ENCODE measurements around the gene EVI5. TPM values are rescaled to one million over a fixed set of nuclear protein-coding genes. Genes with fewer than 3 reads are reported as not detected.

EVI5 gene
- total and polyA plus RNA-seq, 10 of the 15 experiments (the other 5 are each of a cell fraction or from before 2014, with no cell fraction given), result 0.27 to 6.8 (median 1.7) TPM

- no peaks in the 10 kb centered on the region for H4K20me1 ChIP-seq (ENCODE audit: control insufficient read depth, insufficient read depth)
- H3K27ac ChIP-seq (ENCODE audit: control insufficient read depth, insufficient read depth), result no peak overlapping the region
- ChIA-PET SMC1A (ENCODE audit: uncharacterized antibody, unreplicated experiment) (interaction anchor here (1.2 to 2.5 kb wide), 5 partner anchors 13 to 151 kb away, joined by 5 to 16 read pairs (median 7); partner anchors contain the start of gene GFI1), RAD21 (ENCODE audit: unreplicated experiment) (interaction anchor here (0.7 to 2.1 kb wide), 6 partner anchors 21 to 151 kb away, joined by 3 to 12 read pairs (median 6); partner anchors contain the start of gene GFI1), CTCF (interaction anchor here (0.8 to 2.1 kb wide), 10 partner anchors 17 to 151 kb away, joined by 3 to 13 read pairs (median 4); partner anchors contain the start of gene GFI1), POLR2A (interaction anchor here (0.9 to 1.5 kb wide), 3 partner anchors 11 to 125 kb away, joined by 3 to 6 read pairs (median 5); no protein-coding TSS in a partner anchor)
- H2AFZ ChIP-seq (ENCODE audit: control insufficient read depth, low read depth, low read length), result peak overlapping the region; percentile 9; the same call in 1 of the 2 replicates
- in situ Hi-C loops (cut with MboI), result loop anchor here (5.0 kb wide), 1 partner anchor 141 kb away; no protein-coding TSS in a partner anchor
- H3K36me3 ChIP-seq (ENCODE audit: control insufficient read depth in 2 of 2, insufficient read depth in 2 of 2, low read length in 1 of 2), result no peaks in the 10 kb centered on the region
- intact Hi-C loops (cut with micrococcal nuclease; ENCODE audit: unreplicated experiment), result loop anchor here (2.0 to 5.0 kb wide), 3 partner anchors 137 to 161 kb away; no protein-coding TSS in a partner anchor
- WGBS (ENCODE audit: insufficient coverage, insufficient replicate concordance, low lambda C conversion rate, missing lambda C conversion rate), result 15% methylated on average over 5 of the region's 5 CpGs
- FAIRE-seq (no peak), ATAC-seq (peak; percentile 87), DNase-seq (ENCODE audit: low read depth, low spot score) (no peak)
- H3K27me3 ChIP-seq (replicated peaks in 1 of 2; ENCODE audit: control insufficient read depth in 2 of 2, insufficient read depth in 2 of 2, low read length in 1 of 2), result no peaks in the 10 kb centered on the region
- no peaks in the 10 kb centered on the region for H3K79me2 ChIP-seq (ENCODE audit: control insufficient read depth, insufficient read depth, low read length)
- peaks cover 17% of the 10 kb centered on the region for H3K4me1 ChIP-seq (ENCODE audit: control insufficient read depth, insufficient read depth, low read length)
- peak overlapping the region; percentile 19; the same call in 1 of the 2 replicates for H3K4me2 ChIP-seq (ENCODE audit: control insufficient read depth, insufficient read depth)
- no peaks in the 10 kb centered on the region for H3K9me3 ChIP-seq (replicated peaks; ENCODE audit: control insufficient read depth, insufficient read depth, low read length)
- no peak overlapping the region for H3K9ac ChIP-seq (ENCODE audit: control insufficient read depth, insufficient read depth, low read length)
- H3K4me3 ChIP-seq, result no peak overlapping the region
- no TSS peak for BruUV-seq (replicated peaks)
- TF ChIP-seq USF2 (IDR thresholded peaks at IDR 0.05; ENCODE audit: borderline replicate concordance, low read depth, low read length) (no peak; the same call in 1 of the 2 replicates), ZNF24 (IDR thresholded peaks at IDR 0.05) (no peak), FOS (IDR thresholded peaks at IDR 0.05; ENCODE audit: borderline replicate concordance, extremely low read depth, insufficient read length) (no peak), E2F8 (IDR thresholded peaks at IDR 0.05; ENCODE audit: low read depth, partially characterized antibody) (no peak), RCOR1 (conservative IDR thresholded peaks at IDR 0.05; ENCODE audit: low read depth, low read length) (no peak), EZH2 (IDR thresholded peaks at IDR 0.05; ENCODE audit: borderline replicate concordance, control insufficient read depth, low read depth, low read length) (no peak), NR2C2 (IDR thresholded peaks at IDR 0.05; ENCODE audit: borderline replicate concordance, control insufficient read depth, insufficient read length, low read depth) (no peak), STAT1 (conservative IDR thresholded peaks at IDR 0.05) (no peak), RAD21 (IDR thresholded peaks at IDR 0.05; ENCODE audit: insufficient read depth, low read depth, low read length) (peak; percentile 67), RB1 (IDR thresholded peaks at IDR 0.05; ENCODE audit: borderline replicate concordance) (no peak), TCF12 (IDR thresholded peaks at IDR 0.05; ENCODE audit: low read depth, low read length) (no peak), TBL1XR1 (IDR thresholded peaks at IDR 0.05; ENCODE audit: low read depth, low read length) (no peak)
- TF ChIP-seq, protein P1, sequence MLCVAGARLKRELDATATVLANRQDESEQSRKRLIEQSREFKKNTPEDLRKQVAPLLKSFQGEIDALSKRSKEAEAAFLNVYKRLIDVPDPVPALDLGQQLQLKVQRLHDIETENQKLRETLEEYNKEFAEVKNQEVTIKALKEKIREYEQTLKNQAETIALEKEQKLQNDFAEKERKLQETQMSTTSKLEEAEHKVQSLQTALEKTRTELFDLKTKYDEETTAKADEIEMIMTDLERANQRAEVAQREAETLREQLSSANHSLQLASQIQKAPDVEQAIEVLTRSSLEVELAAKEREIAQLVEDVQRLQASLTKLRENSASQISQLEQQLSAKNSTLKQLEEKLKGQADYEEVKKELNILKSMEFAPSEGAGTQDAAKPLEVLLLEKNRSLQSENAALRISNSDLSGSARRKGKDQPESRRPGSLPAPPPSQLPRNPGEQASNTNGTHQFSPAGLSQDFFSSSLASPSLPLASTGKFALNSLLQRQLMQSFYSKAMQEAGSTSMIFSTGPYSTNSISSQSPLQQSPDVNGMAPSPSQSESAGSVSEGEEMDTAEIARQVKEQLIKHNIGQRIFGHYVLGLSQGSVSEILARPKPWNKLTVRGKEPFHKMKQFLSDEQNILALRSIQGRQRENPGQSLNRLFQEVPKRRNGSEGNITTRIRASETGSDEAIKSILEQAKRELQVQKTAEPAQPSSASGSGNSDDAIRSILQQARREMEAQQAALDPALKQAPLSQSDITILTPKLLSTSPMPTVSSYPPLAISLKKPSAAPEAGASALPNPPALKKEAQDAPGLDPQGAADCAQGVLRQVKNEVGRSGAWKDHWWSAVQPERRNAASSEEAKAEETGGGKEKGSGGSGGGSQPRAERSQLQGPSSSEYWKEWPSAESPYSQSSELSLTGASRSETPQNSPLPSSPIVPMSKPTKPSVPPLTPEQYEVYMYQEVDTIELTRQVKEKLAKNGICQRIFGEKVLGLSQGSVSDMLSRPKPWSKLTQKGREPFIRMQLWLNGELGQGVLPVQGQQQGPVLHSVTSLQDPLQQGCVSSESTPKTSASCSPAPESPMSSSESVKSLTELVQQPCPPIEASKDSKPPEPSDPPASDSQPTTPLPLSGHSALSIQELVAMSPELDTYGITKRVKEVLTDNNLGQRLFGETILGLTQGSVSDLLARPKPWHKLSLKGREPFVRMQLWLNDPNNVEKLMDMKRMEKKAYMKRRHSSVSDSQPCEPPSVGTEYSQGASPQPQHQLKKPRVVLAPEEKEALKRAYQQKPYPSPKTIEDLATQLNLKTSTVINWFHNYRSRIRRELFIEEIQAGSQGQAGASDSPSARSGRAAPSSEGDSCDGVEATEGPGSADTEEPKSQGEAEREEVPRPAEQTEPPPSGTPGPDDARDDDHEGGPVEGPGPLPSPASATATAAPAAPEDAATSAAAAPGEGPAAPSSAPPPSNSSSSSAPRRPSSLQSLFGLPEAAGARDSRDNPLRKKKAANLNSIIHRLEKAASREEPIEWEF (IDR thresholded peaks at IDR 0.05; ENCODE audit: insufficient replicate concordance, low read depth, low read length), result no peak
Observed at GRCh38 chr1:92461364-92462097, 323.4 kb downstream of the EVI5 start.
